ENCODE measurements around the gene HOXB3. TPM values are rescaled to one million over a fixed set of nuclear protein-coding genes. Genes with fewer than 3 reads are reported as not detected.

Gene HOXB3
- total RNA-seq, 2 experiments from 2014 or later, result 8.2 to 10.3 TPM

GRCh38 chr17:48502312-48502711, 87.7 kb downstream of the HOXB3 start:
- CTCF ChIA-PET, result interaction anchor here (7.1 kb wide), 1 partner anchor 10 kb away, joined by 60 read pairs; no protein-coding TSS in a partner anchor
- H3K4me1 Mint-ChIP-seq (ENCODE audit: low read depth), result peaks cover 32% of the 10 kb centered on the region
- H3K27me3 Mint-ChIP-seq (ENCODE audit: low read depth), result peaks cover 33% of the 10 kb centered on the region
- no peak overlapping the region for H3K27ac Mint-ChIP-seq
- H3K4me3 Mint-ChIP-seq, result no peak overlapping the region
- POLR2A ChIA-PET, result no interaction called here
- no peaks in the 10 kb centered on the region for H3K36me3 Mint-ChIP-seq (ENCODE audit: low read depth)
- DNase-seq (no peak), ATAC-seq (no peak)
- H3K9me3 Mint-ChIP-seq (ENCODE audit: insufficient read depth), result no peaks in the 10 kb centered on the region

- no peak overlapping the region for H3K27ac Mint-ChIP-seq
- H3K27me3 Mint-ChIP-seq (ENCODE audit: low read depth), result peaks cover 41% of the 10 kb centered on the region
- H3K4me3 Mint-ChIP-seq, result no peak overlapping the region
- ChIA-PET CTCF (interaction anchor here (0.6 to 2.2 kb wide), 10 partner anchors 8 to 155 kb away, joined by 3 to 14 read pairs (median 4); partner anchors contain the start of gene HOXB5), POLR2A (interaction anchor here (0.6 kb wide), 1 partner anchor 69 kb away, joined by 3 read pairs; no protein-coding TSS in a partner anchor)
- no peaks in the 10 kb centered on the region for H3K36me3 Mint-ChIP-seq (ENCODE audit: low read depth)
- DNase-seq (no peak), ATAC-seq (no peak)
- peaks cover 16% of the 10 kb centered on the region for H3K4me1 Mint-ChIP-seq (ENCODE audit: low read depth)
- H3K9me3 Mint-ChIP-seq (ENCODE audit: insufficient read depth), result no peaks in the 10 kb centered on the region
Measured at GRCh38 chr17:48500435-48501426, 89.3 kb downstream of the HOXB3 start.

GRCh38 chr17:48499735-48500434, 90.2 kb downstream of the HOXB3 start:
- peaks cover 44% of the 10 kb centered on the region for H3K27me3 Mint-ChIP-seq (ENCODE audit: low read depth)
- H3K9me3 Mint-ChIP-seq (ENCODE audit: insufficient read depth), result no peaks in the 10 kb centered on the region
- ChIA-PET POLR2A (interaction anchor here (0.6 kb wide), 1 partner anchor 70 kb away, joined by 3 read pairs; no protein-coding TSS in a partner anchor), CTCF (interaction anchor here (0.7 to 2.2 kb wide), 9 partner anchors 8 to 192 kb away, joined by 3 to 14 read pairs (median 4); partner anchors contain the start of gene HOXB5)
- no peak overlapping the region for H3K27ac Mint-ChIP-seq
- DNase-seq (no peak), ATAC-seq (no peak)
- peaks cover 7% of the 10 kb centered on the region for H3K4me1 Mint-ChIP-seq (ENCODE audit: low read depth)
- H3K4me3 Mint-ChIP-seq, result no peak overlapping the region
- H3K36me3 Mint-ChIP-seq (ENCODE audit: low read depth), result no peaks in the 10 kb centered on the region

GRCh38 chr17:48499248-48499647, 90.8 kb downstream of the HOXB3 start:
- H3K4me3 Mint-ChIP-seq, result no peak overlapping the region

More at GRCh38 chr17:48499248-48499647, 90.8 kb downstream of the HOXB3 start:
- no peak for DNase-seq
- H3K27me3 Mint-ChIP-seq (ENCODE audit: low read depth), result peaks cover 50% of the 10 kb centered on the region
- peaks cover 1% of the 10 kb centered on the region for H3K4me1 Mint-ChIP-seq (ENCODE audit: low read depth)
- H3K36me3 Mint-ChIP-seq (ENCODE audit: low read depth), result no peaks in the 10 kb centered on the region
- no peak overlapping the region for H3K27ac Mint-ChIP-seq
- H3K9me3 Mint-ChIP-seq (ENCODE audit: insufficient read depth), result no peaks in the 10 kb centered on the region
- ChIA-PET CTCF (interaction anchor here (0.8 to 2.1 kb wide), 6 partner anchors 84 to 191 kb away, joined by 3 to 6 read pairs (median 4); partner anchors contain the start of gene HOXB5), POLR2A (interaction anchor here (1.0 kb wide), 1 partner anchor 89 kb away, joined by 3 read pairs; no protein-coding TSS in a partner anchor)
- ATAC-seq, result no peak

Small RNAs within 50 kb of the gene (microRNA-seq; reads per million reads assigned to microRNA genes)
- not detected for gene MIR196A1

Other genes starting within 250 kb of the HOXB3 start
- 10 to 100 TPM; 93.8 to 94.1 TPM for gene SKAP1, start 160.0 kb downstream of the HOXB3 start, total RNA-seq
- gene HOXB1, start 59.2 kb downstream of the HOXB3 start, total RNA-seq, result not detected
- 10 to 100 TPM; 15.7 to 17.7 TPM for gene HOXB2, start 45.1 kb downstream of the HOXB3 start, total RNA-seq
- 1 to 10 TPM; 5.7 to 6.1 TPM for gene HOXB4, start 11.9 kb downstream of the HOXB3 start, total RNA-seq
- not detected for gene HOXB5, start 3.5 kb upstream of the HOXB3 start, total RNA-seq
- gene HOXB6, start 14.7 kb upstream of the HOXB3 start, total RNA-seq, result not detected
- under 1 TPM; 0.87 to 0.91 TPM for gene HOXB7, start 20.8 kb upstream of the HOXB3 start, total RNA-seq
- gene HOXB8, start 25.1 kb upstream of the HOXB3 start, total RNA-seq, result not detected
- under 1 TPM; 0.37 to 0.65 TPM for gene HOXB9, start 36.1 kb upstream of the HOXB3 start, total RNA-seq
- gene PRAC1, start 132.3 kb upstream of the HOXB3 start, total RNA-seq, result not detected
- gene PRAC2, start 132.9 kb upstream of the HOXB3 start, total RNA-seq, result not detected
- gene HOXB13, start 138.5 kb upstream of the HOXB3 start, total RNA-seq, result not detected
- gene TTLL6, start 227.0 kb upstream of the HOXB3 start, total RNA-seq, result not detected
- gene CALCOCO2, start 240.8 kb upstream of the HOXB3 start, total RNA-seq, result 100 to 1,000 TPM; 152 to 167 TPM

Data from activated CD8-positive, alpha-beta T cell treated with anti-CD3 and anti-CD28 coated beads, Interleukin-2, amount 10 ng/mL, durations not matched to agents 7 days and 5 days (primary cell).